ENCODE measurements around the gene LGALS7B.
"Not testable (repeated sequence)": the region's sequence is repeated elsewhere in the genome, so short reads cannot be mapped to it uniquely, and the experiment has no call there.

Gene LGALS7B

DNA sequence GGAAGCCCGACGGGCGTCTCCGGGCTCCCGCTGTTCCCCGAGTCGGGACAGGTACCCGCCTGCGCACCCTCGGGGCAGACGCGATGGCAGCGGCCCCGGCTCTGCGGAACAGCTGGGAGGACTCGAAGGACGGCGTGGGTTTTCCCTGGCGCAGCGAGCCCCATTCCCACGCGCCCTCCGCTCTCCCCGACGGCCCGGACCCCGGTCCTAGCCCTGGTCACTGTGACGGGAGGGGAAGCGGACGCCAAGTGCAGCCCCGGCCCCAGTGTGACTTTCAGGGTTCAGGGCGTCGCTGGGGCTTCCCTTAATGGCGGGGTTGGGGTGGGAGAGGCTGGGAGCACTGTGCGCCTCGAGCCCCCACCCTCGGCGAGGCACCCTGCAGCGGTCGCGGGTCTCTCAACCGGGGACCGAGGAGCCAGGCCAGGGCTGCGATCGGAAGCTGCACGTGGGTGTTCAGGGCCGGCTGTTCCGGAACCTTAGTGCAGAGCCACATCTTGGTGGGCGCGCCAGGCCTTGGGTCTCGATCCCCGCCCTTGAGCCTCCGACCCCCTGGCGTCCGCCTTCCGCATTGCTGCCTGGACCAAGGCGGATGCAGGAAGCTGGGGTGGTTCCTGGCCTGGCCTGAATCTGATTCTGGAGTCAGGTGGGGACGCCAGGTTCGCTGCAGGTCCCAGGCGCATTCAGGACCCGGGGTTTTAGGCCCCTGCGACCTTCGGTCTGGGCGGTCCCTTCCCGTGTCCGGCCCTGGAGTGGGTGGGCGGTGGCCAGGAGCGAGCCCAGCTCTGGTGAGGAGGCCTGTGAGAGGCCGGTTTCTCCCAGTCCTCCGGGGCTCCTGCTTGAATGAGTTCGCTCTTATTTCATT is 3.5 kb downstream of the LGALS7B start:
- Mint-ChIP-seq H3K4me1 (no peaks in the 10 kb centered on the region), H3K36me3 (ENCODE audit: insufficient read depth) (peaks cover 3% of the 10 kb centered on the region), H3K9me3 (no peaks in the 10 kb centered on the region), H3K27me3 (no peaks in the 10 kb centered on the region), H3K4me3 (peak overlapping the region; percentile 44), H3K27ac (ENCODE audit: low read depth) (no peak overlapping the region)
- peak; percentile 7 for ATAC-seq (replicated peaks; ENCODE audit: extremely low read depth, poor library complexity, severe bottlenecking)
- DNase-seq (ENCODE audit: low spot score in 2 of 2) = no peak

DNA sequence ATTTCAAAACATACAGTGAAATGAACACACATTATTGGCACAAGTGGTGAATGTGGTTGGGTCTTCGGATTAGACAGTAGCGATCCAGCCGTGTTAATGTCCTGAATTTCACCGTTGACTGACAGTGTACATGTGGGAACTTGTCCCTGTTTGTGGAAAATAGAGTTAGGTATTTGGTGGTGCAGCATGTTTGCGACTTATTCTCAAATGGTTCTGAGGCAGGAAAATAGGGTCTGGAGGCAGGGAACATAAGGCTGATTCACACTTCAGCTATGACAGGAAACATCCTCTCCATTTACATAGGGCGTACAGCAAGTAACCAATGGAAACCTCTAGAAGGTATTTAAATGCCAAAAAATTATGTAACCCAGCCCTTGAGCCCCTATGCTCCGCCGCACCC is 4.2 kb downstream of the LGALS7B start:
- Mint-ChIP-seq H3K4me3 (peak overlapping the region; percentile 44), H3K27me3 (no peaks in the 10 kb centered on the region), H3K4me1 (no peaks in the 10 kb centered on the region), H3K9me3 (no peaks in the 10 kb centered on the region), H3K27ac (ENCODE audit: low read depth) (no peak overlapping the region), H3K36me3 (ENCODE audit: insufficient read depth) (peaks cover 3% of the 10 kb centered on the region)
- no peak for ATAC-seq (replicated peaks; ENCODE audit: extremely low read depth, poor library complexity, severe bottlenecking)
- no peak for DNase-seq (ENCODE audit: low spot score in 2 of 2)

DNA sequence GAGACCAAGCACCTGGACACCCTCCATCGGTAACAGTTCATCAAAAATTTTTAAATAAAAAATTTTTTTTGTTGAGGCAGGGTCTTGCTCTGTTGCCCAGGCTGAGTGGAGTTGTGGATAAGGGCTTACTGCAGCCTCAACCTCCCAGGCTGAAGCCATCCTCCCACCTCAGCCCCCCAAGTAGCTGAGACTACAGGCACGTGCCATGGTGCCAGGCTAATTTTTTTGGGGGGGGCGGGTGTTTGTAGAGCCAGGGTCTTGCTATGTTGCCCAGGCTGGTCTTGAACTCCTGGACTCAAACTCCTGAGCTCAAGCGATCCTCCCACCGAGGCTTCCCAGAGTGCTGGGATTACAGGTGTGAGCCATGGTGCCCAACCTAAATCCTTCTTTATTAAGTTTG is 4.7 kb downstream of the LGALS7B start:
- Mint-ChIP-seq H3K36me3 (ENCODE audit: insufficient read depth) (peaks cover 3% of the 10 kb centered on the region), H3K4me1 (no peaks in the 10 kb centered on the region), H3K27me3 (no peaks in the 10 kb centered on the region), H3K9me3 (no peaks in the 10 kb centered on the region), H3K4me3 (no peak overlapping the region), H3K27ac (ENCODE audit: low read depth) (no peak overlapping the region)
- DNase-seq (ENCODE audit: low spot score in 2 of 2) = no peak
- ATAC-seq (replicated peaks; ENCODE audit: extremely low read depth, poor library complexity, severe bottlenecking) = no peak

DNA sequence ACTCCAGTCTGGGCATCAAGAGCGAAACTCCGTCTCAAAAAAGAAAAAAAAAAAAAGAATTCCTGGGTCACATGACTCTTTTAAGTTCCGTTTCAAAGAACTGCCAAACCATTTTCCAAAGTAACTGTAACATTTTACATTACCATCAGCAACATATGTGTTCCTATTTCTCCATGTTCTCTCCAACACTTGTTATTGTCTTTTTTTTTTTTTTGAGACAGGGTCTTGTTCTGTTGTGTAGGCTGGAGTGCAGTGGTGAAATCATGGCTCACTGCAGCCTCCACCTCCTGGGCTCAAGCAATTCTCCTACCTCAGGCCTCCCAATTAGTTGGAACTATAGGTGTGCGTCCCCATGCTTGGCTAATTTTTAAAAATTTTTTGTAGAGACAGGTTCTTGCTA is 6.5 kb downstream of the LGALS7B start:
- Mint-ChIP-seq H3K27ac (ENCODE audit: low read depth) (no peak overlapping the region), H3K36me3 (ENCODE audit: insufficient read depth) (peaks cover 3% of the 10 kb centered on the region), H3K9me3 (no peaks in the 10 kb centered on the region), H3K4me1 (no peaks in the 10 kb centered on the region), H3K4me3 (no peak overlapping the region), H3K27me3 (no peaks in the 10 kb centered on the region)
- no peak for DNase-seq (ENCODE audit: low spot score in 2 of 2)
- ATAC-seq (replicated peaks; ENCODE audit: extremely low read depth, poor library complexity, severe bottlenecking) = no peak

DNA sequence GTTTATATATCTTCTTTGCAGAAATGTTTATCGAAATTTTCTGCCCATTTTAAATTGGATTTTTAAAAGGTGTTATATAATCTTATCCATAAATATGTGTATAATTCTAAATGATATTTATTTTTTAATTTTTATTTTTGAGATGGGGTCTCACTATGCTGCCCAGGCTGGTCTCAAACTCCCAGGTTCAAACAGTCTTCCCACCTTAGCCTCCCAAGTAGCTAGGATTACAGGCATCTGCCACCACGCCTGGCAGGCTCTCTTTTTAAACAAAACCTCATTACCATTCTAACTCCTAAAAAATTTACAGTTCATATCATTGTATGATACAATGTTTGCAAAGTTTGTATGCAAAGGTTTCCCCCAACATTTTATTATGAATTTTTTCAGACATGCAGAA is 7.2 kb downstream of the LGALS7B start:
- peaks cover 3% of the 10 kb centered on the region for H3K36me3 Mint-ChIP-seq (ENCODE audit: insufficient read depth)
- H3K4me1 Mint-ChIP-seq = no peaks in the 10 kb centered on the region
- no peak overlapping the region for H3K4me3 Mint-ChIP-seq
- no peaks in the 10 kb centered on the region for H3K9me3 Mint-ChIP-seq
- H3K27ac Mint-ChIP-seq (ENCODE audit: low read depth) = no peak overlapping the region
- ATAC-seq (replicated peaks; ENCODE audit: extremely low read depth, poor library complexity, severe bottlenecking) = no peak
- no peak for DNase-seq (ENCODE audit: low spot score in 2 of 2)
- no peaks in the 10 kb centered on the region for H3K27me3 Mint-ChIP-seq

DNA sequence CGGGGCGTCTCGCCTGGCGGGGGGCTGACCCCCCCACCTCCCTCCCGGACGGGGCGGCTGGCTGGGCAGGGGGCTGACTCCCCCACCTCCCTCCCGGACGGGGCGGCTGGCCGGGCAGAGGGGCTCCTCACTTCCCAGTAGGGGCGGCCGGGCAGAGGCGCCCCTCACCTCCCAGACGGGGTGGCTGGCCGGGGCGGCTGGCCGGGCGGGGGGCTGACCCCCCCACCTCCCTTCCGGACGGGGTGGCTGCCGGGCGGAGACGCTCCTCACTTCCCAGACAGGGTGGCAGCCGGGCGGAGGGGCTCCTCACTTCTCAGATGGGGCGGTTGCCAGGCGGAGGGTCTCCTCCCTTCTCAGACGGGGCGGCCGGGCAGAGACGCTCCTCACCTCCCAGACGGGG is 8.8 kb downstream of the LGALS7B start:
- not testable (repeated sequence) for H3K9me3 Mint-ChIP-seq; H3K27ac Mint-ChIP-seq (ENCODE audit: low read depth); ATAC-seq (replicated peaks; ENCODE audit: extremely low read depth, poor library complexity, severe bottlenecking); DNase-seq (ENCODE audit: low spot score in 2 of 2); H3K36me3 Mint-ChIP-seq (ENCODE audit: insufficient read depth); H3K4me1 Mint-ChIP-seq; H3K4me3 Mint-ChIP-seq; H3K27me3 Mint-ChIP-seq

DNA sequence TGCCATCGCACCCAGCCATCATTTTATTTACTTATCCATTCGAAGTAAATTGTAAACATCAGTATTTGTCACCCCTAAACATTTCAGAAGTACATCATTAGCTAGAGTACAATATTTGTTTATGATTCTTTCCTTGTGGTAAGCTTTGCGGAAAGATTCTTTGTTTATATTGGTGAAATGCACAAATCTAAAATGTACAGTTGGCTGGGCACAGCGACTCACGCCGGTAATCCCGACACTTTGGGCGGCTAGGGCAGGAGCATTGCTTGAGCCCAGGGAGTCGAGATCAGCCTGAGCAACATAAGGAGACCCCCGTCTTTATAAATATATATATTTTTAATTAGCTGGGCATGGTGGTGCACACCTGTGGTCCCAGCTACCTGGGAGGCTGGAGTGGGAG is 10.1 kb downstream of the LGALS7B start:
- H3K27ac Mint-ChIP-seq (ENCODE audit: low read depth) = no peak overlapping the region

DNA sequence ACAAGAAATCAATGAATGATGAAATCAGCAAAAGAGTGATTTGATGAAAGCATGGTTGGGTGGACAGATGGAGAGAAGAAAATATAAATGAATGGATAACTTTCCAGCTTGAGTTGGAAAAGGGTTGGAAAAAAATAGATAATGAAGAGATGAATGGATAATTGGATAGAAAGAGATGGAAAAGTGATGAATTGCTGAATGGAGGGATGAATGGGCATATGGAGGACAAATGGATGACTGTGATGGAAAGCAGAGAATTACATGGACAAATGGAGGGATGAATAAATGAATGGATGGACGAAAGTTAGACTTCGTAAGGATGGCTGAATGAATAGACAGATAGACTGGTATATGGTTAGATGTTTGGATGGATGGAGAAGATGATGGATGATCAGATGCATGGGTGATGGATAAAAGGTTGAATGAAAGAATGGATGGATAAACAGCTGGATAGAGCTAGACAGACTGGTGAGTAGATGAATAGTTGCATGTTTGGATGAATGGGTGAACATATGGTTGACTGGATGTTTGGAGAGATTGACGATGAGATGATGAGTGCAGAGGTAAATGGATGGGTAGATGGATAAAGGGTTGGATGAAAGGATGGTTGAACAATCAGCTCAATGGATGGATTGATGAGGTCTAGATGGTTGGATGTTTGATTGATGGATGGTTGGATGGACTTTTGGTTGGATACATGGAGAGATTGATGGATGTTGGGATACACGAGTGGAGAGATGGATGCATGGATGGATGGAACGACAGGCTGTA is 11.8 kb downstream of the LGALS7B start:
- Mint-ChIP-seq H3K4me1 (peaks cover 6% of the 10 kb centered on the region), H3K9me3 (no peaks in the 10 kb centered on the region), H3K4me3 (no peak overlapping the region), H3K36me3 (ENCODE audit: insufficient read depth) (no peaks in the 10 kb centered on the region), H3K27ac (ENCODE audit: low read depth) (no peak overlapping the region), H3K27me3 (no peaks in the 10 kb centered on the region)
- DNase-seq (ENCODE audit: low spot score in 2 of 2) = no peak
- no peak for ATAC-seq (replicated peaks; ENCODE audit: extremely low read depth, poor library complexity, severe bottlenecking)

More for the DNA sequence above, 10.1 kb downstream of the LGALS7B start:
- Mint-ChIP-seq H3K4me1 (no peaks in the 10 kb centered on the region), H3K4me3 (no peak overlapping the region), H3K36me3 (ENCODE audit: insufficient read depth) (no peaks in the 10 kb centered on the region), H3K27me3 (no peaks in the 10 kb centered on the region), H3K9me3 (no peaks in the 10 kb centered on the region)
- DNase-seq (ENCODE audit: low spot score in 2 of 2) (no peak), ATAC-seq (replicated peaks; ENCODE audit: extremely low read depth, poor library complexity, severe bottlenecking) (no peak)

DNA sequence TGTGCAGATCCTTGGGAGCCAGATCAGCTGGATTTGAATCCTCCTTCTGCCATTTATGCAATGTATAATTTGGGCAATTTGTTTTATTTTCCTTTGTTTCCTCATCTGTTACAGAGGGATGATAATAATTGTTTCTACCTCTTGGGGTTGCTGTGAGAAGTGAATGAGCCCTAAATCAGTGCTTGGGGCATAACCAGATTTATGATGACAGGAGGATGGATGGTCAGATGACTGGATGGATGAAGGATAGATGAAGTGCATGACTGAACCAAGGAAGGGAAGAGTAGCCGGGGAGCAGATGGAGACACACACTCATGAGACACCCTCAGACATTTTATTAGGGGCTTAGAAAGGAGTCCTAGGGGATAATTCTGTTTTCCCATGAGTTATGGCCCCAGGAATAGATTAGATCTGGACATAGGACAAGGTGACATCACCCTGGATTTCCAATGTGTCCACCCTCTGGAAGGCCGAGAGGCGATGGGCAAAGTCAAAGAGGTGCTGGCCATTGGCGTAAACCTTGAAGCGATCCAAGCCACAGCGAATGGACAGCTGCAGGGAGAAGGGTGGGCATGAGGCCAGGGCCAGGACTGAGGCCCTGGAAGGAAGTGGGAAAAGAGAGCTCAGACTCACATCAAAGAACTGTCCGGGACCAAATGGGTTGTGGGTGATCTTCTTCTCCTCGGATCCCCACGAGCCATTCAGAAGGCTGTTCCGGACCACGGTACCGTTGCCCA is 12.5 kb downstream of the LGALS7B start:
- Mint-ChIP-seq H3K27me3 (no peaks in the 10 kb centered on the region), H3K4me3 (no peak overlapping the region), H3K9me3 (no peaks in the 10 kb centered on the region), H3K4me1 (peaks cover 6% of the 10 kb centered on the region), H3K36me3 (ENCODE audit: insufficient read depth) (no peaks in the 10 kb centered on the region), H3K27ac (ENCODE audit: low read depth) (no peak overlapping the region)
- DNase-seq (ENCODE audit: low spot score in 2 of 2) (no peak), ATAC-seq (replicated peaks; ENCODE audit: extremely low read depth, poor library complexity, severe bottlenecking) (no peak)

DNA sequence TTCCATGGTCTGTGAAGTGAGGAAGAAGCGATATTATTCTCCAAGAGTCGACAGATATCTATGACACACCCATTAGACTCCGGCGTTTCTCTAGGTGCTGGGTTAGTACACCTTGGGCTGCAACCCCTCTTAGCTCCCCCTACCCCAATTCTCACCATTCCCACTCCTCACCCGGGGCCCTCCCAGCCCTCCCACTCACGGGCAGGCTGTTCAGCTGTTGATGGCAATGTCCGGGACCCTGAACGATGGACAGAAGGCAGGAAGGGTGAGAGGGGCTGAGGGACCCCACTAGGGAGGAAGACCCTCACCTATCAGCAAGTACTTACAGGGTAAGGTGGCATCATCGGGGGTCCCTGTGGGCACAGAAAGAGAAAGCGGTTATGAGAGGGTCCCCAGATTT is 14.5 kb downstream of the LGALS7B start:
- Mint-ChIP-seq H3K27me3 (no peaks in the 10 kb centered on the region), H3K4me3 (no peak overlapping the region), H3K27ac (ENCODE audit: low read depth) (no peak overlapping the region), H3K36me3 (ENCODE audit: insufficient read depth) (no peaks in the 10 kb centered on the region), H3K4me1 (peaks cover 6% of the 10 kb centered on the region), H3K9me3 (no peaks in the 10 kb centered on the region)
- DNase-seq (ENCODE audit: low spot score in 2 of 2) = no peak
- ATAC-seq (replicated peaks; ENCODE audit: extremely low read depth, poor library complexity, severe bottlenecking) = no peak

DNA sequence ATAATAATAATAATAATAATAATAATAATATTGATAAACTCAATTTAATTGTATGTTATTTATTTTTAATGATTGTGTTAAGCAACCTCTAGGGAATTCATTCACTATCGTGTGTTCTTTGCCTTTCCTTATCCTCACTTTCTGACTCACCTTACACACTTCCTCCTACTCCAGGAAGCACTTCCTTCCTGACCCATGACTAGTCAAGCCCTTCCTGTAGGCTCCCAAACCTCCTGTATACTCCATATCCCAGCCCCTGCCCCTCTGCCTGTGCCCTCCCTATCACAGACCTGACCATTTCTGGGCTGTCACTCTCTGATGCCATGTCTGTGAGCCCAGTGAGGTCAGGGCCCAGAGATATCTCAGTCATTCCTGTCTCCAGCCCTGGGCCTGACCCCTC is 16.2 kb downstream of the LGALS7B start:
- H3K9me3 Mint-ChIP-seq = no peaks in the 10 kb centered on the region
- peaks cover 2% of the 10 kb centered on the region for H3K36me3 Mint-ChIP-seq (ENCODE audit: insufficient read depth)
- peaks cover 6% of the 10 kb centered on the region for H3K4me1 Mint-ChIP-seq
- no peak overlapping the region for H3K4me3 Mint-ChIP-seq
- DNase-seq (ENCODE audit: low spot score in 2 of 2) (no peak), ATAC-seq (replicated peaks; ENCODE audit: extremely low read depth, poor library complexity, severe bottlenecking) (no peak)
- H3K27me3 Mint-ChIP-seq = no peaks in the 10 kb centered on the region
- no peak overlapping the region for H3K27ac Mint-ChIP-seq (ENCODE audit: low read depth)

DNA sequence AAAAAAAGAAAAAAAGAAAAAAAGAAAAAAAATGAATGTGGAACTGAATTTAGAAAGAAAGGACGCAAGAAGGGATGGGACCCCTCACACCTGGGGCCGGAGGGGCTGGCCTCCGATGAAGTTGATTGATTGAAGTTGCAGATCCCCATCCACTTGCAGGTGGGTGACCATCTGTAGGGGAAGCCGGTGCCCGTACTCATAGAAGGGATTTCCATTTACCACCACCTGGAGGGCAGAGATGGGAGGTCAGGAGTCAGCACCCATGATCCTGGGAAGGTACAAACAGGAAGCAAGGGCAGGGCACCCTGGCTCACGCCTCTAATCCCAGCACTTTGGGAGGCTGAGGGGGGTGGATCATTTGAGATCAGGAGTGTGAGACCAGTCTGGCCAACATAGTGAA is 17.4 kb downstream of the LGALS7B start:
- no peaks in the 10 kb centered on the region for H3K27me3 Mint-ChIP-seq
- H3K36me3 Mint-ChIP-seq (ENCODE audit: insufficient read depth) = peaks cover 2% of the 10 kb centered on the region
- H3K4me3 Mint-ChIP-seq = no peak overlapping the region
- DNase-seq (ENCODE audit: low spot score in 2 of 2) (no peak), ATAC-seq (replicated peaks; ENCODE audit: extremely low read depth, poor library complexity, severe bottlenecking) (no peak)
- H3K4me1 Mint-ChIP-seq = peaks cover 6% of the 10 kb centered on the region
- no peak overlapping the region for H3K27ac Mint-ChIP-seq (ENCODE audit: low read depth)
- H3K9me3 Mint-ChIP-seq = no peaks in the 10 kb centered on the region
